IMR-90 (cell line): ENCODE data around the gene ATG14. TPM values are rescaled to one million over a fixed set of nuclear protein-coding genes. Genes with fewer than 3 reads are reported as not detected.

ENCODE experiments used
- microRNA-seq, 2 experiments: library from miRNA; stranded (forward) in 1 of 2; unstranded in 1 of 2; fragments of 10-50 nt in 1 of 2; fragments of <30 nt in 1 of 2; gene quantifications in 1 of 2; microRNA quantifications in 1 of 2; one replicate each; pipeline versions ENCODE3 to v1.1.0; 2013 to 2020; ENCODE audit not compliant: insufficient read depth in 1 of 2, insufficient read length in 1 of 2, unreplicated experiment in 1 of 2
- polyA plus RNA-seq, 3 experiments: library from polyadenylated mRNA; depleted of rRNA; stranded (reverse); fragments of >200 nt; gene quantifications; 2 replicates each; pipeline ENCODE4 v1.2.3, GENCODE V29; 2012; ENCODE audit warnings: low replicate concordance in 1 of 3
- small RNA-seq, 5 experiments: library from RNA; depleted of rRNA; stranded (forward); fragments of <200 nt; gene quantifications; one replicate each; pipeline ENCODE3, GENCODE V24; 2012
- total RNA-seq: library from RNA; depleted of rRNA; stranded (reverse); fragments of >200 nt; gene quantifications from 2 replicates; pipeline ENCODE4 v1.2.3, GENCODE V29; 2012; rRNA removed

Gene ATG14
- total and polyA plus RNA-seq, 2 of the 4 experiments (the other 2 are of a cell fraction) = 5.0 to 12.4 TPM

Small RNAs within 50 kb of the gene (microRNA-seq; reads per million reads assigned to microRNA genes)
- not detected for gene AL356801.1 (ENCODE audit: insufficient read depth, insufficient read length)

Small RNAs within 50 kb of the gene (small RNA-seq; reads per million reads assigned to genes)
- gene AL356801.1 = 0 reads per million in 5 experiments

Other genes starting within 250 kb of the ATG14 start
- gene DLGAP5, start 220.2 kb downstream of the ATG14 start, total RNA-seq = 19.0 and 40.3 TPM in 2 replicates
- 11.3 and 14.9 TPM in 2 replicates for gene DLGAP5, start 220.2 kb downstream of the ATG14 start, polyA plus RNA-seq (2012; rRNA removed)
- 27.8 and 35.1 TPM in 2 replicates for gene FBXO34, start 140.4 kb downstream of the ATG14 start, total RNA-seq
- gene FBXO34, start 140.4 kb downstream of the ATG14 start, polyA plus RNA-seq (2012; rRNA removed) = 13.2 and 15.4 TPM in 2 replicates
- not detected in 2 replicates for gene TBPL2, start 28.8 kb upstream of the ATG14 start, total RNA-seq
- gene TBPL2, start 28.8 kb upstream of the ATG14 start, polyA plus RNA-seq (2012; rRNA removed) = not detected in 2 replicates
- gene KTN1, start 168.4 kb upstream of the ATG14 start, total RNA-seq = 57.2 and 149 TPM in 2 replicates
- 36.9 and 42.1 TPM in 2 replicates for gene KTN1, start 168.4 kb upstream of the ATG14 start, polyA plus RNA-seq (2012; rRNA removed)